ENCODE results near the gene EPDR1.

Gene EPDR1

DNA sequence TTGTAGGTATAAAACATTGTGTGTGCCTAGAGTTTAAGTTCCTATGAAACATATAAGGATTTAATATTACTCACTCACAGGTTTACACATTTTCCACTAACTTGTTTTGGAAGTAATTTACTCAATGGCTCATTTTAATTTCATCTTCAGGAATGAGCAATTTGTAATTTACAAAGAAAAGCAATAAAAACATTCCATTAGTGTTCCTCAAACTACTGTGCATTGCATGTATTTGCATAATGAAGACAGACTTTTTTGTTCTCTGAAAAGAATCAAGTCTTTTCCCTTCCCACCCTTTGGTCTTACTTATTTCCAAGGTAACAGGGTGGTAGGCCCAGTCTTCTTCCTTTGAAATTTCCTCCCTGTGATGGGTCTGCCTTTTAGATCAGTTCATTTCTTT is 61.2 kb downstream of the EPDR1 start:
- no peak for DNase-seq (ENCODE audit: low read depth in 2 of 2)

DNA sequence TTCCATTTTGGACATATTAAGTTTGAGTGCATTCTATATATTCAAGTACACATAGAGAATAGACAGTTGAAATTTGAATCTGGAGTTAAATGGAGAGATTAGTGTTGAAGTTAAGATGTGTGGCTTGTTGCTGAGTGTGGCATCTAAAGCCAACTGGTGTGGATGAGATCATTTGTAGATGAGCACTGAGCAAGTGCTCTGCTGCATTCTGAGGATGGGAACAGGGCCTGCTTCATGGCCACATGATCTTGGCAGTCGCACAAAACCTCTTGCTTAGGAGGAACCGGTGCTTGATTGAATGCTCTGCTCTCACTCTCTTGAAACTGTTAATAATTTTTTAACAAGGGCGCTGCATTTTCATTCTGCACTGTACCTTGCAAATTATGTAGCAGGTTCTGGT is 62.0 kb downstream of the EPDR1 start:
- DNase-seq (ENCODE audit: low read depth in 2 of 2), result no peak

DNA sequence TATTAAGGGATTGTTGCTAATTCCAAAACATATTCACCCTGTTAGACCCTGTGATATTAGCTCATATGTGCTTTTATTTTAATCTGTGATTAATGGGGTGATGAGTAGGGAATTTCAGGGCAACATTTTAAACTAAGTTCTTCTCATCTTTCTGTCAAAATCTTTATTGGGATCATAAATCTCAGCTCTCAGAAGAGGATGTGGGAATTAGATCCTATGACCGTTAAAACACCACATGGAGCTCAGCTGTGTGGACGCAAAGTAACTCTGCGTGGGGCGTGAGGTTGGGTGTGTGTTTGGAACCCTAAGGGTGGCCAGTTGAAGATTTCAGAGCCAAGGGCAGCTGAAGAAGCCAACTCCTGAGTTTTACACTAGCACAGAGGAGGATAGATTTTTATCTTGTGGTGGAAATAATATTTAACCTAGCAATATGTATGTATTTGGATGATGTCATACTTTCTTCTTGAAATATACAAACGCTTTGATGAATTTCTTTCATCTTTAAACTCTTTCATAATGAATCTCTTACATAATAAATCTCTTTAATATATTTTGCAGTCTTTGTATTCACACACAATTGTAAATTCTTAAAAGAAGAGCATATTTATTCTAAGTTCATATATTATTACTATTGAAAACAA is 64.4 kb downstream of the EPDR1 start:
- DNase-seq (ENCODE audit: low read depth in 2 of 2), result no peak

DNA sequence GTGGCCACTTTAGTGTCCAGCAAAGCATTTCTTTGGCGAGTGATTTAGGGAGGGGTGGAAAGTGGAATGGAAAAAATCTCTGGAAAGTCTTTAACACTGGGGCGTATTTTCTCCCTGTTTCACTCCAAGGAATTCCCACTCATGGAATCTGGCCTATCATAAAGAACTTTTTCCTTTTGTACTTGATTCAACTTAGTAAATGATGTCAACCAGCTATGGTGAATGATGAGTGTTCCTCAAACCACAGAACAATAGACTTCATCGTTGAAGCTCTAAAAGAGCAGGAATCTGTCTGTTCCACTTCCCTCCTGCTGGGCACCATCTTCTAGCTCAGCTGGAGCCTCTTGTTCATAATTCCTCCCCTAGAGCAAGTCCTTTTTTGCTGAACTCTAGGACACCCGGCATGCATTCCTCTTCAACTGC is 66.5 kb downstream of the EPDR1 start:
- no peak for DNase-seq (ENCODE audit: low read depth in 2 of 2)

DNA sequence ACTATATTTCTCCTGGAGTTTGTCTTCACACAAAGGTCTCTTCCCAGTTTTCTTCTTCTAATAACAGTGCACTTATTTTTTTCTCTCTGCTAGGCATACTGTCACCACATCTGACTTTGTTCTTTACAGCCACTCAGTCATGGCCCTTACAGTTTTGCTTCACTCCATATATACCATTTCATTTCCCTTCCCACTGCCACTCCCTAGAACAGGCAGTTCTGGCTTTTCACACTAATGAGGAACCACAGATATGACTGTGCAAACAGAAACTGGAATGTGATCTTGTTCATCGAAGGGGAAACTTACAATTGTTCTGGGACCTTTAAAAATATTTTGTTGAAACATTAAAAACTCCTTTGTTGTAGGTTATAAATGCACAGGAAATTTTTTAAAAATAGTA is 67.3 kb downstream of the EPDR1 start:
- no peak for DNase-seq (ENCODE audit: low read depth in 2 of 2)

DNA sequence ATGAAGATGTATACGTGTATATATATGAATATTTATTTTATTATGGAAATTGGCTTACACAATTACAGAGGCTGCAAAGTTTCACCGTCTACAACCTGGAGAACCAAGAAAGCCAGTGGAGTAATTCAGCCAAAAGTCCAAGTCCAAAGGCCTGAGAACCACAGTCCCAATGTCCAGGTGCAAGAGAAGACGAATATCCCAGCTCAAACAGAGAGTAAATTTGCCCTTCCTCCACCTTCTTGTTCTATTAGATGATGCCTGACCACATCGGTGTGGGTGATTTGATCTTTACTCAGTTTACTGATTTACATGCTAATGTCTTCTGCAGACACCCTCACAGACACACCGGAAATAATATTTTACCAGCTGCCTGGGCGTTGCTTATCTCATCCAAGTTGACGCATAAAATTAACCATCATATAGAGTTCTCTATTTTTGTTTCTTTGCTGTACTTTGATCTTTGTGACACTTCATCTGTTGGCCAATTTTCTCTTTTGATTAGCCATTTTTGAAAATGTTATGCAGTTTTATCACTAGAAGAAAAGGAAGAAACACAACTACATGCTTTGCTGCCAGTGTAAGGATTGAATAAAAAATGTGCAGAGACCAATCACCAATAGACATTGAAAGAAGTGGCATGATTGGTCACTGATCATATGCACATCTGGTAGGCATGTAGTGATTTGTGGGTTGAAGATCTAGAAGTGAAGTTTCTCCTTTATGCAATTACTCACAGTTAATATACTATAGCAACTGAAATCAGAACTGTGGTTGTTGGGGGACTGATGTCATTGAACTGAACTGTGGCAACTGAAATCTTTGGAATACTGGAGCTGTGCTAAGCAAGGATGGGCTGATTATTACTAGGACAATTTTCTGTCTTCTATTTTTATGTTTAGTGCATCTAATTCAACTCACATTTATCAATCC is 68.5 kb downstream of the EPDR1 start:
- DNase-seq (ENCODE audit: low read depth in 2 of 2), result no peak

DNA sequence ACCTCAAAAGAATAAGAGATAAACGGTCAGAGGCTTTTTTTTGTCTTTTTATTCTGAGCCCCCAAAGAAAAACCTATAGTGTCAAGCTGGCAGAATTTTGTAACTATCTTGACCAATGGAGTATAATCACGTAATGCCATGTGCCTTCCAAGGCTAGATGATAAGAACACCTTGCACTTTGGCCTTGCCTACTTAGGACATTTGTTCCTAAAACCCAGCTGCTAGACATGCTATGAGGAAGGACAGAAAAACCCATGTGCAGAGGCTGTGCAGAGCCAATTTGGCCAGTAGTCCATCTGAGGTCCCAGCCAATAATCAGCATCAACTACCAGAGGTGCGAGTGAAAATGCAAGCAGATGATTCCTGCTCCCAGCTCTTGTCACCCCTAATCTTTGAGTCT is 69.9 kb downstream of the EPDR1 start:
- no peak for DNase-seq (ENCODE audit: low read depth in 2 of 2)

DNA sequence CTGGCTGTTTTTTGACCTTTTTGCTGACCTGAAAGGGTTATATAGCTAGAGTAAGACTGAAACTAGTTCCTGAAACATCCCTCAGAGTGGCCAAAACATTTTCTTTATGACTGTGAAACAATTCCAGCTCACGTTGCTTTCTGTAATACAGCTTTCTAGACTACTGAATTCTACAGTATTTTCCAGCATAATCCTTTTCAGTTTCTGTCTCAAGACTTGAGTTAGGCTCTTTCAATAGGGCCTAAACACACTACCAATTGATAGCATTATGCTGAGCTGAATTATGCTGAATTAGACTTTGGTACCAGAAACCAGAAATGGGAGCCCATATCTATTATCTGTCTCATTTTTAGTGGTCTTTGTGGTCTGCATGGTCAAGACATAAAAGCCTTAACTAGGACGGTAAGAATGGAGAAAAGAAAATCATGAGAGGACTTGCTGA is 72.6 kb downstream of the EPDR1 start:
- no peak for DNase-seq (ENCODE audit: low read depth in 2 of 2)

DNA sequence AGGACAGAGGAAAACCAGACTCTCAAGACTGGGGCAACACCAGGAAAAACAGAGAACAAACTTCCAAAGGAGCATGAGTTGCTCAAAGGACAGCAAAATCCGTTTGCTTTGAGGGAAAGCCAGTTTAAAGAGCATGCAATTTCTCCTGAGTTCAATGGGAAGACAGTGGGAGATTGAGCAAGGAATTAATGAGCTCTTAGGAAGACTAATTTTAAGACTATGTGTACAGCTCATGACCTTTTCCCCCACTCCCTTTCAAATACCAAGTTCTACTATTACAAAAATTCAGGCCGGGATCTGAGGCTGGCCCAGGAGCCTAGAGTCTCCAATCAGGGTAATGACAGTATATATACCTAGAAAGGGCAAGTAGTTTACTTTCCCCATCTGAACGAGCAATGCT is 79.2 kb downstream of the EPDR1 start:
- DNase-seq (ENCODE audit: low read depth in 2 of 2), result no peak

DNA sequence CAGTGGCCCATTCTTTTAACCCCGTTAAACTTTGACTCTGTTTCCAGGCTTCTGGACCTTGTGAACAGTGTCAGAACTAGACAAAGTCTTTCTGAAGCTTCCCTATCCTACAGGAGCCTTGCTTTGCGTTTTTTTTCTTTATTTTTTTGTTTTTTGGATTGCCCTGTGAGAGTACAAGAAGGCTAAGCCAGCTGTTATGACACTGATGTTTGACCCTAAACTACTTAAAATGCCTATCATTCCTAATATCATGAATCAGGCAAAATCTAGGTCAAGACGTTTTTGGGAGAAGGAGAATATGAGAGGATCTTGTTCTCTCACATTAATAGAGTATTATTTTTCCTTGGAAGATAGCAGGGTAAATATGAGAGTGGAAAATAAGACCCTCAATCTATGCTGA is 79.8 kb downstream of the EPDR1 start:
- no peak for DNase-seq (ENCODE audit: low read depth in 2 of 2)
